Measurements from ENCODE around the gene AGMO. TPM values are rescaled to one million over a fixed set of nuclear protein-coding genes. Genes with fewer than 3 reads are reported as not detected.

AGMO gene
- total and polyA plus RNA-seq, 2 of the 8 experiments (the other 6 are each of a cell fraction or from before 2014, with no cell fraction given): 0.22 to 0.45 TPM

DNA sequence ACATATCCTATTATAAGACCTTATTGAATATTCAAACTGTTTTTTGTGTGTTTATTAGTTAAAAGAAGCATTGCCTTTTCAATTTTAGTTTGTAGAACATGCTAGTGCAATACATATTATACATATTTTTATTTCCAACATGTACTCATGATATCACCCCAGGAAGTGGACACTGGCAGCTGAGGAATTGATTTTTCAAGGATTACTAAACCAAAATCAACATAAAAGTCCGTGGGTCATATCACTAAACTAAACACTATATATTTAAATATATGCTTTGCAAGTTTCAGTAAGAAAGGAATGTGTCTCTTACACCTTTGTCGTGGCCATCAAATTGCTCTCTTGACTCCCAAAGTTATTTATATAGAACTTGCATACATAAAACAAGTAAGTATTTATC is 185.2 kb downstream of the AGMO start:
- H3K56ac ChIP-seq (replicated peaks; ENCODE audit: insufficient read length, low read depth, low read length): no peak overlapping the region
- 81% methylated on average over 2 of the region's 2 CpGs; no CpG with 5 or more reads in 1 of the 2 experiments for WGBS, 2 experiments (ENCODE audit: extremely low coverage in 1 of 2, insufficient coverage in 1 of 2, insufficient read length in 1 of 2, insufficient replicate concordance in 2 of 2, low coverage in 1 of 2, low lambda C conversion rate in 2 of 2, missing lambda C conversion rate in 1 of 2)
- H2BK120ac ChIP-seq (replicated peaks; ENCODE audit: low read depth, low read length): no peak overlapping the region
- H2BK20ac ChIP-seq (ENCODE audit: low read length): no peak overlapping the region
- no peaks in the 10 kb centered on the region for H3K4me1 ChIP-seq (replicated peaks in 1 of 4; ENCODE audit: control insufficient read depth in 3 of 4, insufficient read depth in 4 of 4, low read length in 3 of 4)
- H4K5ac ChIP-seq (ENCODE audit: insufficient read length, low read depth, low read length): no peak overlapping the region
- no peak overlapping the region for H3K4me2 ChIP-seq (ENCODE audit: insufficient read depth in 1 of 2, low read depth in 2 of 2, low read length in 2 of 2)
- no peak overlapping the region for H3K14ac ChIP-seq (ENCODE audit: insufficient read length)
- H3K18ac ChIP-seq (ENCODE audit: extremely low read depth, low read length): no peak overlapping the region
- no peak overlapping the region for H4K91ac ChIP-seq (replicated peaks; ENCODE audit: insufficient read length, low read length)
- ChIA-PET CTCF (ENCODE audit: partially characterized antibody) (interaction anchor here (1.2 to 2.9 kb wide), 2 partner anchors 13 to 49 kb away, joined by 4 to 13 read pairs; no protein-coding TSS in a partner anchor), POLR2A (ENCODE audit: partially characterized antibody) (no interaction called here)
- H3K27me3 ChIP-seq (replicated peaks in 1 of 4; ENCODE audit: control insufficient read depth in 3 of 4, extremely low read depth in 1 of 4, insufficient read depth in 3 of 4, low read length in 3 of 4): no peaks in the 10 kb centered on the region
- H3K4me3 ChIP-seq (ENCODE audit: extremely low read depth in 1 of 4, insufficient read depth in 2 of 4, low read depth in 3 of 4, low read length in 4 of 4): no peak overlapping the region
- H2BK5ac ChIP-seq (ENCODE audit: low read depth, low read length): no peak overlapping the region
- no peaks in the 10 kb centered on the region for H3K23me2 ChIP-seq (ENCODE audit: low read depth, low read length)
- no peak overlapping the region for H2AK5ac ChIP-seq (ENCODE audit: low read depth, low read length)
- no peak overlapping the region for H2BK15ac ChIP-seq (ENCODE audit: low read length)
- no peak overlapping the region for H3K23ac ChIP-seq (ENCODE audit: insufficient read length)
- H3K4ac ChIP-seq (replicated peaks; ENCODE audit: insufficient read length, low read depth, low read length): no peak overlapping the region
- no peak overlapping the region for H3K27ac ChIP-seq (ENCODE audit: low read depth, low read length)
- FAIRE-seq (no peak), DNase-seq (ENCODE audit: low read depth in 1 of 2, low spot score in 2 of 2) (no peak)
- no peaks in the 10 kb centered on the region for H3K79me2 ChIP-seq (ENCODE audit: control insufficient read depth in 1 of 2, insufficient read depth in 2 of 2, low read length in 2 of 2)
- no peaks in the 10 kb centered on the region for H4K20me1 ChIP-seq (replicated peaks in 1 of 2; ENCODE audit: control insufficient read depth in 1 of 2, insufficient read depth in 2 of 2, low read length in 2 of 2)
- no peaks in the 10 kb centered on the region for H3K79me1 ChIP-seq (ENCODE audit: low read depth, low read length)
- no peaks in the 10 kb centered on the region for H3K9me3 ChIP-seq (ENCODE audit: insufficient read depth in 2 of 2, low read depth in 1 of 2, low read length in 1 of 2)
- no peak overlapping the region for H2BK12ac ChIP-seq (ENCODE audit: low read depth, low read length)
- TF ChIP-seq ZNF274 (IDR thresholded peaks at IDR 0.05; ENCODE audit: borderline replicate concordance, extremely low read depth, low read length) (no peak), GTF2F1 (IDR thresholded peaks at IDR 0.05; ENCODE audit: borderline replicate concordance, low read depth, low read length) (no peak), SAP30 (IDR thresholded peaks at IDR 0.05; ENCODE audit: insufficient read depth, insufficient replicate concordance, low read length) (no peak), NANOG (IDR thresholded peaks at IDR 0.05; ENCODE audit: insufficient read depth, low read depth, low read length, poor library complexity, severe bottlenecking) (no peak), SP2 (IDR thresholded peaks at IDR 0.05; ENCODE audit: low read length) (no peak), YY1 (IDR thresholded peaks at IDR 0.05; ENCODE audit: low read depth, low read length) (no peak), SRF (IDR thresholded peaks at IDR 0.05; ENCODE audit: low read depth, low read length) (no peak), SP1 (IDR thresholded peaks at IDR 0.05; ENCODE audit: low read depth, low read length) (no peak), ASH2L (IDR thresholded peaks at IDR 0.05; ENCODE audit: low read length) (no peak), SIRT6 (IDR thresholded peaks at IDR 0.05; ENCODE audit: low read length) (no peak), JUN (IDR thresholded peaks at IDR 0.05; ENCODE audit: low read depth, low read length) (no peak)
- TF ChIP-seq, protein P1, sequence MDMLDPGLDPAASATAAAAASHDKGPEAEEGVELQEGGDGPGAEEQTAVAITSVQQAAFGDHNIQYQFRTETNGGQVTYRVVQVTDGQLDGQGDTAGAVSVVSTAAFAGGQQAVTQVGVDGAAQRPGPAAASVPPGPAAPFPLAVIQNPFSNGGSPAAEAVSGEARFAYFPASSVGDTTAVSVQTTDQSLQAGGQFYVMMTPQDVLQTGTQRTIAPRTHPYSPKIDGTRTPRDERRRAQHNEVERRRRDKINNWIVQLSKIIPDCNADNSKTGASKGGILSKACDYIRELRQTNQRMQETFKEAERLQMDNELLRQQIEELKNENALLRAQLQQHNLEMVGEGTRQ (IDR thresholded peaks at IDR 0.05; ENCODE audit: low read length): no peak
- TF ChIP-seq, protein P2, sequence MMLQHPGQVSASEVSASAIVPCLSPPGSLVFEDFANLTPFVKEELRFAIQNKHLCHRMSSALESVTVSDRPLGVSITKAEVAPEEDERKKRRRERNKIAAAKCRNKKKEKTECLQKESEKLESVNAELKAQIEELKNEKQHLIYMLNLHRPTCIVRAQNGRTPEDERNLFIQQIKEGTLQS (IDR thresholded peaks at IDR 0.05; ENCODE audit: insufficient read depth, low read depth, low read length): no peak
- H3K36me3 ChIP-seq (ENCODE audit: control insufficient read depth in 2 of 4, insufficient read depth in 4 of 4, low read length in 3 of 4): no peaks in the 10 kb centered on the region
- H4K8ac ChIP-seq (ENCODE audit: extremely low read depth, insufficient read depth, low read length): no peak overlapping the region
- H2AFZ ChIP-seq (ENCODE audit: low read length): no peak overlapping the region
- no peak overlapping the region for H3K9ac ChIP-seq (replicated peaks in 1 of 4; ENCODE audit: extremely low read depth in 1 of 4, low read depth in 3 of 4, low read length in 3 of 4)
